GM23338 (cell line): ENCODE measurements around the gene OR2C1. TPM values are rescaled to one million over a fixed set of nuclear protein-coding genes. Genes with fewer than 3 reads are reported as not detected.

Experiments used
- ATAC-seq: fragments of 200-7000 bp; cut with Tn5 transposase; 3 replicates; pipeline ENCODE4 v1.9.1; 2020
- DNase-seq: peaks from one replicate; pipeline ENCODE4 v3.0.0-alpha.2; 2015; ENCODE audit warnings: low spot score
- H2AFZ ChIP-seq: fragments of 200-600 bp; sonication (generic); 2 replicates; pipeline ENCODE4 v1.8.0; 2016; ENCODE audit warnings: antibody characterized with exemption, mild to moderate bottlenecking, moderate library complexity
- H3F3A ChIP-seq: fragments of 200-600 bp; sonication (generic); replicated peaks from 2 replicates; pipeline ENCODE4 v1.8.0; 2017; ENCODE audit warnings: antibody characterized with exemption, mixed run types, low read depth
- H3K27ac ChIP-seq: fragments of 200-600 bp; sonication (generic); 2 replicates; pipeline ENCODE4 v1.6.1; 2016; ENCODE audit warnings: low read depth
- H3K27me3 ChIP-seq: fragments of 200-600 bp; sonication (generic); 2 replicates; pipeline ENCODE4 v1.8.0; 2016; ENCODE audit warnings: mild to moderate bottlenecking, mixed run types, moderate library complexity; ENCODE audit not compliant: insufficient read depth
- H3K36me3 ChIP-seq: fragments of 200-600 bp; sonication (generic); 2 replicates; pipeline ENCODE4 v1.8.0; 2016; ENCODE audit warnings: mild to moderate bottlenecking; ENCODE audit not compliant: insufficient read depth
- H3K4me1 ChIP-seq: fragments of 200-600 bp; sonication (generic); 2 replicates; pipeline ENCODE4 v1.8.0; 2016; ENCODE audit warnings: mild to moderate bottlenecking, moderate library complexity; ENCODE audit not compliant: insufficient read depth
- H3K4me2 ChIP-seq: fragments of 200-600 bp; sonication (generic); 2 replicates; pipeline ENCODE4 v1.7.1; 2017; ENCODE audit warnings: mixed run types
- H3K4me3 ChIP-seq: fragments of 200-600 bp; sonication (generic); 2 replicates; pipeline ENCODE4 v1.6.1; 2016; ENCODE audit warnings: mixed run types
- H3K79me2 ChIP-seq: fragments of 200-600 bp; sonication (generic); replicated peaks from 2 replicates; pipeline ENCODE4 v1.8.0; 2017; ENCODE audit warnings: mild to moderate bottlenecking; ENCODE audit not compliant: insufficient read depth
- H3K9me2 ChIP-seq: fragments of 200-600 bp; sonication (generic); 2 replicates; pipeline ENCODE4 v1.8.0; 2017; ENCODE audit not compliant: insufficient read depth
- H4K20me1 ChIP-seq: fragments of 200-600 bp; sonication (generic); replicated peaks from 2 replicates; pipeline ENCODE4 v1.8.0; 2017; ENCODE audit warnings: mild to moderate bottlenecking; ENCODE audit not compliant: insufficient read depth
- H3K27ac Mint-ChIP-seq: 2 replicates; pipeline ENCODE4 v1.8.0; 2020; ENCODE audit warnings: inconsistent platforms, mild to moderate bottlenecking, moderate library complexity, mixed read lengths
- H3K27me3 Mint-ChIP-seq: 3 replicates; pipeline ENCODE4 v1.8.0; 2022; ENCODE audit warnings: low read depth, mild to moderate bottlenecking, moderate library complexity, mixed read lengths, inconsistent platforms; ENCODE audit not compliant: insufficient read depth, poor library complexity
- H3K36me3 Mint-ChIP-seq: 3 replicates; pipeline ENCODE4 v1.8.0; 2021; ENCODE audit warnings: low read depth, mild to moderate bottlenecking, inconsistent platforms, moderate library complexity, mixed read lengths
- H3K4me1 Mint-ChIP-seq: 3 replicates; pipeline ENCODE4 v1.8.0; 2020; ENCODE audit warnings: mild to moderate bottlenecking, inconsistent platforms, mixed read lengths
- H3K4me3 Mint-ChIP-seq: 3 replicates; pipeline ENCODE4 v1.8.0; 2021; ENCODE audit warnings: moderate library complexity, mild to moderate bottlenecking, inconsistent platforms, mixed read lengths
- H3K9me3 Mint-ChIP-seq: 3 replicates; pipeline ENCODE4 v1.8.0; 2020; ENCODE audit warnings: moderate library complexity, mild to moderate bottlenecking, inconsistent platforms, mixed read lengths
- CREB1 ChIP-seq: fragments of 250-450 bp; sonication (Bioruptor Pico); IDR thresholded peaks from 2 replicates; pipeline ENCODE4 v1.5.0; 2020; ENCODE audit warnings: low read depth, mild to moderate bottlenecking, moderate library complexity
- EZH2 ChIP-seq: fragments of 200-600 bp; sonication (generic); IDR thresholded peaks from one replicate; pipeline ENCODE4 v1.8.0; 2017; ENCODE audit warnings: antibody characterized with exemption, mild to moderate bottlenecking, low read depth; ENCODE audit not compliant: unreplicated experiment
- EZH2phosphoT487 ChIP-seq: fragments of 200-600 bp; sonication (generic); IDR thresholded peaks from one replicate; pipeline ENCODE4 v1.8.1; 2018; ENCODE audit warnings: antibody characterized with exemption; ENCODE audit not compliant: unreplicated experiment
- JUNB ChIP-seq: IDR thresholded peaks from one replicate; pipeline ENCODE4 v1.6.1; 2016; ENCODE audit warnings: antibody characterized with exemption; ENCODE audit not compliant: unreplicated experiment
- NANOG ChIP-seq: IDR thresholded peaks from 2 replicates; pipeline ENCODE4 v1.6.1; 2016; ENCODE audit warnings: antibody characterized with exemption, borderline replicate concordance
- POLR2AphosphoS5 ChIP-seq: IDR thresholded peaks from 2 replicates; pipeline ENCODE4 v1.6.1; 2016; ENCODE audit warnings: antibody characterized with exemption, low read depth
- STAT1 ChIP-seq: IDR thresholded peaks from one replicate; pipeline ENCODE4 v1.6.1; 2016; ENCODE audit warnings: antibody characterized with exemption; ENCODE audit not compliant: unreplicated experiment
- ZNF114 ChIP-seq: fragments of 250-450 bp; sonication (Bioruptor Pico); IDR thresholded peaks from 2 replicates; pipeline ENCODE4 v1.5.0; 2020; ENCODE audit warnings: mild to moderate bottlenecking, moderate library complexity
- ZNF331 ChIP-seq: fragments of 250-450 bp; sonication (Bioruptor Pico); IDR thresholded peaks from 2 replicates; pipeline ENCODE4 v1.5.0; 2020; ENCODE audit warnings: low read depth, mild to moderate bottlenecking, moderate library complexity
- polyA plus RNA-seq: library from polyadenylated mRNA; unstranded; fragments of >200 nt; fragmentation: Nextera tagmentation; extraction: Ambion mirVana; gene quantifications from 2 replicates; pipeline ENCODE4 v1.2.1, GENCODE V29; 2016
- total RNA-seq: library from RNA; depleted of rRNA; stranded (reverse); fragments of >200 nt; shearing (Covaris generic); gene quantifications from 2 replicates; pipeline ENCODE4 v1.2.3, GENCODE V29; 2014
- TF ChIP-seq, protein P1 (sequence below), 2 experiments: fragments of 200-600 bp in 1 of 2; sonication (generic) in 1 of 2; conservative IDR thresholded peaks; 2 replicates each; pipeline versions ENCODE4 v1.5.1 to v1.6.1; 2016 to 2017; ENCODE audit warnings: antibody characterized with exemption in 2 of 2, low read depth in 2 of 2, mild to moderate bottlenecking in 2 of 2, moderate library complexity in 1 of 2
- TF ChIP-seq, protein P2 (sequence below): IDR thresholded peaks from one replicate; pipeline ENCODE4 v1.6.1; 2018; ENCODE audit warnings: antibody characterized with exemption; ENCODE audit not compliant: unreplicated experiment
- TF ChIP-seq, protein P3 (sequence below): fragments of 250-450 bp; sonication (Bioruptor Pico); IDR thresholded peaks from 2 replicates; pipeline ENCODE4 v1.5.0; 2020; ENCODE audit warnings: mild to moderate bottlenecking, moderate library complexity
- TF ChIP-seq, protein P4 (sequence below): IDR thresholded peaks from 2 replicates; pipeline ENCODE4 v1.6.1; 2016; ENCODE audit warnings: antibody characterized with exemption

Gene OR2C1
- total and polyA plus RNA-seq, 2 experiments from 2014 or later, result not detected

DNA sequence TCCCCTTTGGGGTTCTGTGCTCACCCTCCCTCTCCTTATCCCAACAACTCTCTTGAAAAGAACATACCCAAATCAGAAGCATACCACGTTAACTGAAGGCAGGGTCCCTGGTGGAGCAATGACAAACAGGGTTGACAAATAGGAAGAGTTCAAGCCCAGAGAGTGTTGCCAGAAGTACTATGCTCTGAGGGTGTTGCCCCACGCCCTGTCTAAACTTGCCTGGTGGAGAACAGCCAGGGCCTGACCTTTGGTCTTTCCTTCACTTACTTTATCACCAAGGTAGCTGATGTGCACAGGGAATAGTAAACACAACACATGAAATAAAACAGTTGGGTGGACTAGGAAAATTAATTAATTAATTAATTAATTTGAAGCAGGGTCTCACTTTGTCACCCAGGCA lies 27.0 kb upstream of the OR2C1 start:
- H3K79me2 ChIP-seq, result no peaks in the 10 kb centered on the region
- no peak overlapping the region for H2AFZ ChIP-seq
- Mint-ChIP-seq H3K4me1 (no peaks in the 10 kb centered on the region), H3K27ac (no peak overlapping the region), H3K4me3 (no peak overlapping the region), H3K36me3 (peaks cover 3% of the 10 kb centered on the region; the same call in 2 of the 3 replicates), H3K9me3 (peaks cover 61% of the 10 kb centered on the region), H3K27me3 (no peaks in the 10 kb centered on the region)
- ATAC-seq (no peak), DNase-seq (no peak)
- H3K4me2 ChIP-seq, result no peak overlapping the region
- no peak overlapping the region for H3K27ac ChIP-seq
- H3K36me3 ChIP-seq, result no peaks in the 10 kb centered on the region
- no peaks in the 10 kb centered on the region for H3K4me1 ChIP-seq
- no peak overlapping the region for H3K4me3 ChIP-seq
- TF ChIP-seq CREB1 (CRISPR knock-in tag) (no peak), JUNB (no peak), NANOG (no peak), ZNF331 (CRISPR knock-in tag) (no peak), ZNF114 (CRISPR knock-in tag) (no peak), EZH2phosphoT487 (no peak), POLR2AphosphoS5 (no peak), STAT1 (no peak), EZH2 (no peak)
- TF ChIP-seq, protein P1, sequence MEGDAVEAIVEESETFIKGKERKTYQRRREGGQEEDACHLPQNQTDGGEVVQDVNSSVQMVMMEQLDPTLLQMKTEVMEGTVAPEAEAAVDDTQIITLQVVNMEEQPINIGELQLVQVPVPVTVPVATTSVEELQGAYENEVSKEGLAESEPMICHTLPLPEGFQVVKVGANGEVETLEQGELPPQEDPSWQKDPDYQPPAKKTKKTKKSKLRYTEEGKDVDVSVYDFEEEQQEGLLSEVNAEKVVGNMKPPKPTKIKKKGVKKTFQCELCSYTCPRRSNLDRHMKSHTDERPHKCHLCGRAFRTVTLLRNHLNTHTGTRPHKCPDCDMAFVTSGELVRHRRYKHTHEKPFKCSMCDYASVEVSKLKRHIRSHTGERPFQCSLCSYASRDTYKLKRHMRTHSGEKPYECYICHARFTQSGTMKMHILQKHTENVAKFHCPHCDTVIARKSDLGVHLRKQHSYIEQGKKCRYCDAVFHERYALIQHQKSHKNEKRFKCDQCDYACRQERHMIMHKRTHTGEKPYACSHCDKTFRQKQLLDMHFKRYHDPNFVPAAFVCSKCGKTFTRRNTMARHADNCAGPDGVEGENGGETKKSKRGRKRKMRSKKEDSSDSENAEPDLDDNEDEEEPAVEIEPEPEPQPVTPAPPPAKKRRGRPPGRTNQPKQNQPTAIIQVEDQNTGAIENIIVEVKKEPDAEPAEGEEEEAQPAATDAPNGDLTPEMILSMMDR (conservative IDR thresholded peaks at IDR 0.05; ENCODE audit: low read depth in 2 of 2), result no peak
- TF ChIP-seq, protein P2, sequence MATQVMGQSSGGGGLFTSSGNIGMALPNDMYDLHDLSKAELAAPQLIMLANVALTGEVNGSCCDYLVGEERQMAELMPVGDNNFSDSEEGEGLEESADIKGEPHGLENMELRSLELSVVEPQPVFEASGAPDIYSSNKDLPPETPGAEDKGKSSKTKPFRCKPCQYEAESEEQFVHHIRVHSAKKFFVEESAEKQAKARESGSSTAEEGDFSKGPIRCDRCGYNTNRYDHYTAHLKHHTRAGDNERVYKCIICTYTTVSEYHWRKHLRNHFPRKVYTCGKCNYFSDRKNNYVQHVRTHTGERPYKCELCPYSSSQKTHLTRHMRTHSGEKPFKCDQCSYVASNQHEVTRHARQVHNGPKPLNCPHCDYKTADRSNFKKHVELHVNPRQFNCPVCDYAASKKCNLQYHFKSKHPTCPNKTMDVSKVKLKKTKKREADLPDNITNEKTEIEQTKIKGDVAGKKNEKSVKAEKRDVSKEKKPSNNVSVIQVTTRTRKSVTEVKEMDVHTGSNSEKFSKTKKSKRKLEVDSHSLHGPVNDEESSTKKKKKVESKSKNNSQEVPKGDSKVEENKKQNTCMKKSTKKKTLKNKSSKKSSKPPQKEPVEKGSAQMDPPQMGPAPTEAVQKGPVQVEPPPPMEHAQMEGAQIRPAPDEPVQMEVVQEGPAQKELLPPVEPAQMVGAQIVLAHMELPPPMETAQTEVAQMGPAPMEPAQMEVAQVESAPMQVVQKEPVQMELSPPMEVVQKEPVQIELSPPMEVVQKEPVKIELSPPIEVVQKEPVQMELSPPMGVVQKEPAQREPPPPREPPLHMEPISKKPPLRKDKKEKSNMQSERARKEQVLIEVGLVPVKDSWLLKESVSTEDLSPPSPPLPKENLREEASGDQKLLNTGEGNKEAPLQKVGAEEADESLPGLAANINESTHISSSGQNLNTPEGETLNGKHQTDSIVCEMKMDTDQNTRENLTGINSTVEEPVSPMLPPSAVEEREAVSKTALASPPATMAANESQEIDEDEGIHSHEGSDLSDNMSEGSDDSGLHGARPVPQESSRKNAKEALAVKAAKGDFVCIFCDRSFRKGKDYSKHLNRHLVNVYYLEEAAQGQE, result no peak
- TF ChIP-seq, protein P3, sequence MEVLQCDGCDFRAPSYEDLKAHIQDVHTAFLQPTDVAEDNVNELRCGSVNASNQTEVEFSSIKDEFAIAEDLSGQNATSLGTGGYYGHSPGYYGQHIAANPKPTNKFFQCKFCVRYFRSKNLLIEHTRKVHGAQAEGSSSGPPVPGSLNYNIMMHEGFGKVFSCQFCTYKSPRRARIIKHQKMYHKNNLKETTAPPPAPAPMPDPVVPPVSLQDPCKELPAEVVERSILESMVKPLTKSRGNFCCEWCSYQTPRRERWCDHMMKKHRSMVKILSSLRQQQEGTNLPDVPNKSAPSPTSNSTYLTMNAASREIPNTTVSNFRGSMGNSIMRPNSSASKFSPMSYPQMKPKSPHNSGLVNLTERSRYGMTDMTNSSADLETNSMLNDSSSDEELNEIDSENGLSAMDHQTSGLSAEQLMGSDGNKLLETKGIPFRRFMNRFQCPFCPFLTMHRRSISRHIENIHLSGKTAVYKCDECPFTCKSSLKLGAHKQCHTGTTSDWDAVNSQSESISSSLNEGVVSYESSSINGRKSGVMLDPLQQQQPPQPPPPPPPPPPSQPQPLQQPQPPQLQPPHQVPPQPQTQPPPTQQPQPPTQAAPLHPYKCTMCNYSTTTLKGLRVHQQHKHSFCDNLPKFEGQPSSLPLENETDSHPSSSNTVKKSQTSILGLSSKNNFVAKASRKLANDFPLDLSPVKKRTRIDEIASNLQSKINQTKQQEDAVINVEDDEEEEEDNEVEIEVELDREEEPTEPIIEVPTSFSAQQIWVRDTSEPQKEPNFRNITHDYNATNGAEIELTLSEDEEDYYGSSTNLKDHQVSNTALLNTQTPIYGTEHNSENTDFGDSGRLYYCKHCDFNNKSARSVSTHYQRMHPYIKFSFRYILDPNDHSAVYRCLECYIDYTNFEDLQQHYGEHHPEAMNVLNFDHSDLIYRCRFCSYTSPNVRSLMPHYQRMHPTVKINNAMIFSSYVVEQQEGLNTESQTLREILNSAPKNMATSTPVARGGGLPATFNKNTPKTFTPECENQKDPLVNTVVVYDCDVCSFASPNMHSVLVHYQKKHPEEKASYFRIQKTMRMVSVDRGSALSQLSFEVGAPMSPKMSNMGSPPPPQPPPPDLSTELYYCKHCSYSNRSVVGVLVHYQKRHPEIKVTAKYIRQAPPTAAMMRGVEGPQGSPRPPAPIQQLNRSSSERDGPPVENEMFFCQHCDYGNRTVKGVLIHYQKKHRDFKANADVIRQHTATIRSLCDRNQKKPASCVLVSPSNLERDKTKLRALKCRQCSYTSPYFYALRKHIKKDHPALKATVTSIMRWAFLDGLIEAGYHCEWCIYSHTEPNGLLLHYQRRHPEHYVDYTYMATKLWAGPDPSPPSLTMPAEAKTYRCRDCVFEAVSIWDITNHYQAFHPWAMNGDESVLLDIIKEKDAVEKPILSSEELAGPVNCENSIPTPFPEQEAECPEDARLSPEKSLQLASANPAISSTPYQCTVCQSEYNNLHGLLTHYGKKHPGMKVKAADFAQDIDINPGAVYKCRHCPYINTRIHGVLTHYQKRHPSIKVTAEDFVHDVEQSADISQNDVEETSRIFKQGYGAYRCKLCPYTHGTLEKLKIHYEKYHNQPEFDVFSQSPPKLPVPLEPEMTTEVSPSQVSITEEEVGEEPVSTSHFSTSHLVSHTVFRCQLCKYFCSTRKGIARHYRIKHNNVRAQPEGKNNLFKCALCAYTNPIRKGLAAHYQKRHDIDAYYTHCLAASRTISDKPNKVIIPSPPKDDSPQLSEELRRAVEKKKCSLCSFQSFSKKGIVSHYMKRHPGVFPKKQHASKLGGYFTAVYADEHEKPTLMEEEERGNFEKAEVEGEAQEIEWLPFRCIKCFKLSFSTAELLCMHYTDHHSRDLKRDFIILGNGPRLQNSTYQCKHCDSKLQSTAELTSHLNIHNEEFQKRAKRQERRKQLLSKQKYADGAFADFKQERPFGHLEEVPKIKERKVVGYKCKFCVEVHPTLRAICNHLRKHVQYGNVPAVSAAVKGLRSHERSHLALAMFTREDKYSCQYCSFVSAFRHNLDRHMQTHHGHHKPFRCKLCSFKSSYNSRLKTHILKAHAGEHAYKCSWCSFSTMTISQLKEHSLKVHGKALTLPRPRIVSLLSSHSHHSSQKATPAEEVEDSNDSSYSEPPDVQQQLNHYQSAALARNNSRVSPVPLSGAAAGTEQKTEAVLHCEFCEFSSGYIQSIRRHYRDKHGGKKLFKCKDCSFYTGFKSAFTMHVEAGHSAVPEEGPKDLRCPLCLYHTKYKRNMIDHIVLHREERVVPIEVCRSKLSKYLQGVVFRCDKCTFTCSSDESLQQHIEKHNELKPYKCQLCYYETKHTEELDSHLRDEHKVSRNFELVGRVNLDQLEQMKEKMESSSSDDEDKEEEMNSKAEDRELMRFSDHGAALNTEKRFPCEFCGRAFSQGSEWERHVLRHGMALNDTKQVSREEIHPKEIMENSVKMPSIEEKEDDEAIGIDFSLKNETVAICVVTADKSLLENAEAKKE (CRISPR knock-in tag), result no peak
- TF ChIP-seq, protein P4, sequence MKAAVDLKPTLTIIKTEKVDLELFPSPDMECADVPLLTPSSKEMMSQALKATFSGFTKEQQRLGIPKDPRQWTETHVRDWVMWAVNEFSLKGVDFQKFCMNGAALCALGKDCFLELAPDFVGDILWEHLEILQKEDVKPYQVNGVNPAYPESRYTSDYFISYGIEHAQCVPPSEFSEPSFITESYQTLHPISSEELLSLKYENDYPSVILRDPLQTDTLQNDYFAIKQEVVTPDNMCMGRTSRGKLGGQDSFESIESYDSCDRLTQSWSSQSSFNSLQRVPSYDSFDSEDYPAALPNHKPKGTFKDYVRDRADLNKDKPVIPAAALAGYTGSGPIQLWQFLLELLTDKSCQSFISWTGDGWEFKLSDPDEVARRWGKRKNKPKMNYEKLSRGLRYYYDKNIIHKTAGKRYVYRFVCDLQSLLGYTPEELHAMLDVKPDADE, result no peak
- H3F3A ChIP-seq, result no peaks in the 10 kb centered on the region
- no peaks in the 10 kb centered on the region for H3K27me3 ChIP-seq
- H4K20me1 ChIP-seq, result no peaks in the 10 kb centered on the region
- no peaks in the 10 kb centered on the region for H3K9me2 ChIP-seq
